ENCODE measurements around the gene CD55. TPM values are rescaled to one million over a fixed set of nuclear protein-coding genes. Genes with fewer than 3 reads are reported as not detected.

CD55 gene
- total RNA-seq, 1 experiment from 2014 or later, result 75.4 TPM

- Histone ChIP-seq H3K9me2 (ENCODE audit: insufficient read depth) (no peaks in the 10 kb centered on the region), H3K27me3 (ENCODE audit: insufficient read depth, low read length) (no peaks in the 10 kb centered on the region), H3K4me3 (replicated peaks in 1 of 2; ENCODE audit: low read depth in 1 of 2, low read length in 2 of 2) (no peak overlapping the region), H4K20me1 (ENCODE audit: insufficient read depth) (no peaks in the 10 kb centered on the region), H3K4me2 (ENCODE audit: low read length) (no peak overlapping the region), H3K27ac (ENCODE audit: low read depth, low read length) (no peak overlapping the region), H3K9ac (ENCODE audit: low read length) (no peak overlapping the region), H3K36me3 (ENCODE audit: control insufficient read depth in 1 of 2, insufficient read depth in 2 of 2, low read length in 2 of 2) (no peaks in the 10 kb centered on the region), H3K9me3 (ENCODE audit: control insufficient read depth in 1 of 2, insufficient read depth in 1 of 2, low read depth in 1 of 2, low read length in 2 of 2) (no peaks in the 10 kb centered on the region), H3K4me1 (ENCODE audit: control insufficient read depth in 1 of 2, insufficient read depth in 2 of 2, low read length in 2 of 2) (peaks cover 10 to 23% of the 10 kb centered on the region in 2 experiments; a peak in 3 of 4 replicates), H2AFZ (ENCODE audit: low read depth, low read length, poor library complexity, severe bottlenecking) (no peak overlapping the region), H3K79me2 (ENCODE audit: insufficient read depth, low read length) (peaks cover 6% of the 10 kb centered on the region)
- no peak for TF ChIP-seq EGR1 (IDR thresholded peaks at IDR 0.05; ENCODE audit: low read depth)
- TF ChIP-seq CTCF (IDR thresholded peaks at IDR 0.05 in 2 of 3, conservative IDR thresholded peaks at IDR 0.05 in 1 of 3; ENCODE audit: borderline replicate concordance in 1 of 3, insufficient read depth in 1 of 3, low read depth in 2 of 3, low read length in 2 of 3), result no peak
- no peak for TF ChIP-seq MAX (IDR thresholded peaks at IDR 0.05)
- no peak for TF ChIP-seq POLR2A (IDR thresholded peaks at IDR 0.05; ENCODE audit: borderline replicate concordance, extremely low read depth, insufficient read depth, insufficient read length)
- no peak for TF ChIP-seq CBX3 (IDR thresholded peaks at IDR 0.05; ENCODE audit: low read depth)
- TF ChIP-seq ZBTB33 (IDR thresholded peaks at IDR 0.05; ENCODE audit: extremely low read depth, insufficient replicate concordance, low read length), result no peak
- TF ChIP-seq EZH2 (IDR thresholded peaks at IDR 0.05), result no peak
- no peak for TF ChIP-seq RAD21 (IDR thresholded peaks at IDR 0.05; ENCODE audit: low read depth)
- TF ChIP-seq ATF3 (IDR thresholded peaks at IDR 0.05), result no peak
- no peak for TF ChIP-seq EZH2phosphoT487 (IDR thresholded peaks at IDR 0.05; ENCODE audit: borderline replicate concordance)
- no peak for TF ChIP-seq CEBPB (IDR thresholded peaks at IDR 0.05; ENCODE audit: low read depth)
- TF ChIP-seq POLR2AphosphoS5 (IDR thresholded peaks at IDR 0.05; ENCODE audit: low read depth, low read length), result no peak
- RAD21 ChIA-PET (ENCODE audit: low non-redundant PET in 1 of 2, low total read pairs in 2 of 2, uncharacterized antibody in 2 of 2, unreplicated experiment in 2 of 2), result no interaction called here
- DNase-seq (ENCODE audit: low read depth, low spot score) (no peak), ATAC-seq (no peak)
- BruUV-seq (replicated peaks), result no TSS peak
- CTCF ChIA-PET, result no interaction called here
- POLR2A ChIA-PET, result no interaction called here
- intact Hi-C loops (cut with micrococcal nuclease), result no loop called here
Measured at GRCh38 chr1:207317561-207317960, 3.9 kb upstream of the CD55 start.
